ENCODE measurements around the gene PCNX2.
"Not testable (repeated sequence)": the region's sequence is repeated elsewhere in the genome, so short reads cannot be mapped to it uniquely, and the experiment has no call there.

Gene PCNX2

GRCh38 chr1:233003638-233004037 lies 291.9 kb downstream of the PCNX2 start:
- H3K4me1 ChIP-seq (ENCODE audit: control insufficient read depth, insufficient read depth, low read length); H3K36me3 ChIP-seq (ENCODE audit: control insufficient read depth, insufficient read depth, low read length): not testable (repeated sequence)

GRCh38 chr1:232999956-233000625 lies 295.4 kb downstream of the PCNX2 start:
- Histone ChIP-seq H3K4me3 (ENCODE audit: low read length) (no peak overlapping the region), H3K9me3 (ENCODE audit: control insufficient read depth, low read length) (no peaks in the 10 kb centered on the region), H3K36me3 (ENCODE audit: control insufficient read depth, insufficient read depth, low read length) (no peaks in the 10 kb centered on the region), H3K27me3 (ENCODE audit: control insufficient read depth, insufficient read depth, low read length) (no peaks in the 10 kb centered on the region), H3K4me1 (ENCODE audit: control insufficient read depth, insufficient read depth, low read length) (no peaks in the 10 kb centered on the region), H3K9ac (ENCODE audit: low read length) (no peak overlapping the region)

More at GRCh38 chr1:233003638-233004037, 291.9 kb downstream of the PCNX2 start:
- H3K4me3 ChIP-seq (ENCODE audit: low read length); H3K9ac ChIP-seq (ENCODE audit: low read length); H3K9me3 ChIP-seq (ENCODE audit: control insufficient read depth, low read length); H3K27me3 ChIP-seq (ENCODE audit: control insufficient read depth, insufficient read depth, low read length): not testable (repeated sequence)

- H3K27me3 ChIP-seq (ENCODE audit: control insufficient read depth, insufficient read depth, low read length): no peaks in the 10 kb centered on the region
- no peak overlapping the region for H3K9ac ChIP-seq (ENCODE audit: low read length)
- peaks cover 2% of the 10 kb centered on the region for H3K9me3 ChIP-seq (ENCODE audit: control insufficient read depth, low read length)
- H3K36me3 ChIP-seq (ENCODE audit: control insufficient read depth, insufficient read depth, low read length): no peaks in the 10 kb centered on the region
- no peaks in the 10 kb centered on the region for H3K4me1 ChIP-seq (ENCODE audit: control insufficient read depth, insufficient read depth, low read length)
- no peak overlapping the region for H3K4me3 ChIP-seq (ENCODE audit: low read length)
These were observed 296.9 kb downstream of the PCNX2 start for GRCh38 chr1:232998646-232999045.

- no peaks in the 10 kb centered on the region for H3K36me3 ChIP-seq (ENCODE audit: control insufficient read depth, insufficient read depth, low read length)
- H3K27me3 ChIP-seq (ENCODE audit: control insufficient read depth, insufficient read depth, low read length): no peaks in the 10 kb centered on the region
- peaks cover 5% of the 10 kb centered on the region for H3K9me3 ChIP-seq (ENCODE audit: control insufficient read depth, low read length)
- no peak overlapping the region for H3K4me3 ChIP-seq (ENCODE audit: low read length)
- no peaks in the 10 kb centered on the region for H3K4me1 ChIP-seq (ENCODE audit: control insufficient read depth, insufficient read depth, low read length)
- H3K9ac ChIP-seq (ENCODE audit: low read length): no peak overlapping the region
These were observed 297.4 kb downstream of the PCNX2 start for GRCh38 chr1:232998138-232998537.

- Histone ChIP-seq H3K4me1 (ENCODE audit: control insufficient read depth, insufficient read depth, low read length) (no peaks in the 10 kb centered on the region), H3K27me3 (ENCODE audit: control insufficient read depth, insufficient read depth, low read length) (no peaks in the 10 kb centered on the region), H3K36me3 (ENCODE audit: control insufficient read depth, insufficient read depth, low read length) (no peaks in the 10 kb centered on the region), H3K4me3 (ENCODE audit: low read length) (no peak overlapping the region), H3K9ac (ENCODE audit: low read length) (no peak overlapping the region), H3K9me3 (ENCODE audit: control insufficient read depth, low read length) (peaks cover 5% of the 10 kb centered on the region)
These were observed 299.4 kb downstream of the PCNX2 start for GRCh38 chr1:232996143-232996542.

GRCh38 chr1:232995189-232995588 lies 300.3 kb downstream of the PCNX2 start:
- Histone ChIP-seq H3K36me3 (ENCODE audit: control insufficient read depth, insufficient read depth, low read length) (no peaks in the 10 kb centered on the region), H3K4me3 (ENCODE audit: low read length) (no peak overlapping the region), H3K4me1 (ENCODE audit: control insufficient read depth, insufficient read depth, low read length) (no peaks in the 10 kb centered on the region), H3K27me3 (ENCODE audit: control insufficient read depth, insufficient read depth, low read length) (no peaks in the 10 kb centered on the region), H3K9ac (ENCODE audit: low read length) (no peak overlapping the region), H3K9me3 (ENCODE audit: control insufficient read depth, low read length) (peaks cover 5% of the 10 kb centered on the region)

GRCh38 chr1:232993555-232993954 lies 302.0 kb downstream of the PCNX2 start:
- Histone ChIP-seq H3K9me3 (ENCODE audit: control insufficient read depth, low read length) (peaks cover 5% of the 10 kb centered on the region), H3K36me3 (ENCODE audit: control insufficient read depth, insufficient read depth, low read length) (no peaks in the 10 kb centered on the region), H3K27me3 (ENCODE audit: control insufficient read depth, insufficient read depth, low read length) (no peaks in the 10 kb centered on the region), H3K9ac (ENCODE audit: low read length) (no peak overlapping the region), H3K4me1 (ENCODE audit: control insufficient read depth, insufficient read depth, low read length) (no peaks in the 10 kb centered on the region), H3K4me3 (ENCODE audit: low read length) (no peak overlapping the region)

GRCh38 chr1:232992227-232992626 lies 303.3 kb downstream of the PCNX2 start:
- Histone ChIP-seq H3K4me1 (ENCODE audit: control insufficient read depth, insufficient read depth, low read length) (no peaks in the 10 kb centered on the region), H3K27me3 (ENCODE audit: control insufficient read depth, insufficient read depth, low read length) (no peaks in the 10 kb centered on the region), H3K36me3 (ENCODE audit: control insufficient read depth, insufficient read depth, low read length) (no peaks in the 10 kb centered on the region), H3K4me3 (ENCODE audit: low read length) (no peak overlapping the region), H3K9me3 (ENCODE audit: control insufficient read depth, low read length) (peaks cover 5% of the 10 kb centered on the region), H3K9ac (ENCODE audit: low read length) (no peak overlapping the region)

- no peaks in the 10 kb centered on the region for H3K4me1 ChIP-seq (ENCODE audit: control insufficient read depth, insufficient read depth, low read length)
These were observed 304.3 kb downstream of the PCNX2 start for GRCh38 chr1:232991238-232991637.

GRCh38 chr1:232990176-232991128 lies 305.1 kb downstream of the PCNX2 start:
- peaks cover 5% of the 10 kb centered on the region for H3K9me3 ChIP-seq (ENCODE audit: control insufficient read depth, low read length)

More at GRCh38 chr1:232991238-232991637, 304.3 kb downstream of the PCNX2 start:
- Histone ChIP-seq H3K27me3 (ENCODE audit: control insufficient read depth, insufficient read depth, low read length) (no peaks in the 10 kb centered on the region), H3K36me3 (ENCODE audit: control insufficient read depth, insufficient read depth, low read length) (no peaks in the 10 kb centered on the region), H3K4me3 (ENCODE audit: low read length) (no peak overlapping the region), H3K9me3 (ENCODE audit: control insufficient read depth, low read length) (peaks cover 5% of the 10 kb centered on the region), H3K9ac (ENCODE audit: low read length) (no peak overlapping the region)

GRCh38 chr1:232988572-232989040 lies 306.9 kb downstream of the PCNX2 start:
- Histone ChIP-seq H3K9me3 (ENCODE audit: control insufficient read depth, low read length) (peaks cover 3% of the 10 kb centered on the region), H3K4me1 (ENCODE audit: control insufficient read depth, insufficient read depth, low read length) (no peaks in the 10 kb centered on the region), H3K36me3 (ENCODE audit: control insufficient read depth, insufficient read depth, low read length) (no peaks in the 10 kb centered on the region), H3K9ac (ENCODE audit: low read length) (no peak overlapping the region), H3K27me3 (ENCODE audit: control insufficient read depth, insufficient read depth, low read length) (no peaks in the 10 kb centered on the region), H3K4me3 (ENCODE audit: low read length) (no peak overlapping the region)

More at GRCh38 chr1:232990176-232991128, 305.1 kb downstream of the PCNX2 start:
- no peaks in the 10 kb centered on the region for H3K36me3 ChIP-seq (ENCODE audit: control insufficient read depth, insufficient read depth, low read length)
- no peaks in the 10 kb centered on the region for H3K27me3 ChIP-seq (ENCODE audit: control insufficient read depth, insufficient read depth, low read length)
- H3K4me1 ChIP-seq (ENCODE audit: control insufficient read depth, insufficient read depth, low read length): no peaks in the 10 kb centered on the region
- no peak overlapping the region for H3K9ac ChIP-seq (ENCODE audit: low read length)
- no peak overlapping the region for H3K4me3 ChIP-seq (ENCODE audit: low read length)

GRCh38 chr1:232987774-232988140 lies 307.8 kb downstream of the PCNX2 start:
- Histone ChIP-seq H3K9ac (ENCODE audit: low read length) (no peak overlapping the region), H3K36me3 (ENCODE audit: control insufficient read depth, insufficient read depth, low read length) (no peaks in the 10 kb centered on the region), H3K27me3 (ENCODE audit: control insufficient read depth, insufficient read depth, low read length) (no peaks in the 10 kb centered on the region), H3K4me3 (ENCODE audit: low read length) (no peak overlapping the region), H3K9me3 (ENCODE audit: control insufficient read depth, low read length) (no peaks in the 10 kb centered on the region), H3K4me1 (ENCODE audit: control insufficient read depth, insufficient read depth, low read length) (no peaks in the 10 kb centered on the region)

All from mucosa of stomach (tissue), 1 donor.